A549 (cell line): ENCODE measurements around the gene TMEM154. TPM values are rescaled to one million over a fixed set of nuclear protein-coding genes. Genes with fewer than 3 reads are reported as not detected.

ENCODE experiments used
- ATAC-seq, 2 experiments: fragments of 200-7000 bp in 1 of 2; fragments of >200 bp in 1 of 2; cut with Nextera tagmentation in 1 of 2; cut with Tn5 transposase in 1 of 2; 3 replicates each; pipeline versions ENCODE4 v1.8.0 to v1.9.1; 2018 to 2020; ENCODE audit warnings: mild to moderate bottlenecking in 1 of 2, moderate library complexity in 1 of 2
- CTCF ChIA-PET: fragments of 300-600 bp; sonication (Branson Sonifier 250); formaldehyde crosslinking; extraction: SDS; loops from one replicate; lab custom pipeline; 2021; ENCODE audit warnings: antibody characterized with exemption, inconsistent platforms; lab: Yijun Ruan, JAX
- POLR2A ChIA-PET: fragments of 350-600 bp; formaldehyde crosslinking; extraction: SDS; loops from one replicate; lab custom pipeline; 2021; ENCODE audit warnings: antibody characterized with exemption, inconsistent platforms; lab: Yijun Ruan, JAX
- DNase-seq, 2 experiments: peaks; one replicate each; pipeline versions ENCODE4 v3.0.0 to v3.0.0-alpha.2; 2011 to 2016; ENCODE audit warnings: low read depth in 1 of 2, low spot score in 1 of 2
- FAIRE-seq: peaks from 2 replicates; lab custom pipeline; 2011; peaks lifted over from hg19 to GRCh38; lab: Jason Lieb, UNC
- H3K27ac ChIP-seq, 2 experiments: fragments of >200 bp; sonication (Bioruptor Twin); formaldehyde crosslinking; 3 replicates each; pipeline ENCODE4 v1.5.1; 2016 to 2017
- H3K4me1 ChIP-seq: fragments of >200 bp; sonication (Bioruptor Twin); formaldehyde crosslinking; 3 replicates; pipeline ENCODE4 v1.6.1; 2016
- H3K4me2 ChIP-seq: fragments of >200 bp; sonication (Bioruptor Twin); formaldehyde crosslinking; 3 replicates; pipeline ENCODE4 v1.6.1; 2016
- H3K4me3 ChIP-seq: fragments of >200 bp; sonication (Bioruptor Twin); formaldehyde crosslinking; 3 replicates; pipeline ENCODE4 v1.5.1; 2016
- H3K9me3 ChIP-seq: fragments of >200 bp; sonication (Bioruptor Twin); formaldehyde crosslinking; 3 replicates; pipeline ENCODE4 v1.6.1; 2016
- ATOH8 ChIP-seq: fragments of 250-450 bp; sonication (Bioruptor Pico); IDR thresholded peaks from 2 replicates; pipeline ENCODE4 v1.5.0; 2020; ENCODE audit warnings: low read depth, mild to moderate bottlenecking, moderate library complexity
- CEBPB ChIP-seq, 2 experiments: fragments of >200 bp in 1 of 2; sonication (Bioruptor Twin) in 1 of 2; formaldehyde crosslinking in 1 of 2; IDR thresholded peaks; 2 replicates each; pipeline ENCODE4 v1.6.1; 2012 to 2016
- CHD2 ChIP-seq: fragments of 150-350 bp; IDR thresholded peaks from 2 replicates; pipeline ENCODE4 v1.6.1; 2014; ENCODE audit warnings: low read length; ENCODE audit not compliant: partially characterized antibody
- CTCF ChIP-seq: fragments of >200 bp; sonication (Bioruptor Twin); formaldehyde crosslinking; IDR thresholded peaks from 3 replicates; pipeline ENCODE4 v1.5.1; 2016
- E2F6 ChIP-seq: IDR thresholded peaks from 2 replicates; pipeline ENCODE4 v1.6.1; 2012; ENCODE audit warnings: low read depth, borderline replicate concordance
- ELK1 ChIP-seq: fragments of 150-350 bp; IDR thresholded peaks from 2 replicates; pipeline ENCODE4 v1.6.1; 2014; ENCODE audit warnings: low read depth, mild to moderate bottlenecking, low read length
- FOSB ChIP-seq: fragments of 250-450 bp; sonication (Bioruptor Pico); IDR thresholded peaks from 2 replicates; pipeline ENCODE4 v1.5.0; 2020; ENCODE audit warnings: mild to moderate bottlenecking, moderate library complexity
- HEYL ChIP-seq: fragments of 250-450 bp; sonication (Bioruptor Pico); IDR thresholded peaks from 2 replicates; pipeline ENCODE4 v1.8.0; 2021; ENCODE audit warnings: mild to moderate bottlenecking, moderate library complexity
- JUN ChIP-seq, 2 experiments: fragments of >200 bp; sonication (Bioruptor Twin); formaldehyde crosslinking; IDR thresholded peaks; 2 replicates in 1 of 2; 3 replicates in 1 of 2; pipeline ENCODE4 v1.6.1; 2016 to 2017
- JUNB ChIP-seq: fragments of >200 bp; sonication (Bioruptor Twin); formaldehyde crosslinking; IDR thresholded peaks from 2 replicates; pipeline ENCODE4 v1.6.1; 2016
- KDM1A ChIP-seq: fragments of 200-600 bp; sonication (generic); IDR thresholded peaks from 2 replicates; pipeline ENCODE4 v1.6.1; 2016; ENCODE audit warnings: low read depth, mild to moderate bottlenecking
- MYC ChIP-seq: IDR thresholded peaks from 2 replicates; pipeline ENCODE4 v1.6.1; 2012; ENCODE audit warnings: mild to moderate bottlenecking, inconsistent platforms, low read length, improper control_type of control experiment, borderline replicate concordance
- NPAS2 ChIP-seq: fragments of 250-450 bp; sonication (Bioruptor Pico); IDR thresholded peaks from 2 replicates; pipeline ENCODE4 v1.8.0; 2022; ENCODE audit warnings: mild to moderate bottlenecking, moderate library complexity, borderline replicate concordance
- REST ChIP-seq: fragments of 200-600 bp; sonication (generic); IDR thresholded peaks from 2 replicates; pipeline ENCODE4 v1.6.1; 2016; ENCODE audit warnings: antibody characterized with exemption, mild to moderate bottlenecking, moderate library complexity
- RFX5 ChIP-seq: fragments of 450-650 bp; IDR thresholded peaks from 2 replicates; pipeline ENCODE4 v1.7.1; 2014; ENCODE audit warnings: antibody characterized with exemption, mild to moderate bottlenecking, moderate library complexity
- TFCP2L1 ChIP-seq: fragments of 250-450 bp; sonication (Bioruptor Pico); IDR thresholded peaks from 2 replicates; pipeline ENCODE4 v1.5.0; 2021; ENCODE audit warnings: mild to moderate bottlenecking
- ZC3H11A ChIP-seq: fragments of 450-650 bp; IDR thresholded peaks from 2 replicates; pipeline ENCODE4 v1.6.1; 2014; ENCODE audit warnings: antibody characterized with exemption, mild to moderate bottlenecking
- ZFP36 ChIP-seq: fragments of 450-650 bp; IDR thresholded peaks from 2 replicates; pipeline ENCODE4 v1.6.1; 2014; ENCODE audit warnings: borderline replicate concordance; ENCODE audit not compliant: partially characterized antibody
- ZNF302 ChIP-seq: fragments of 250-450 bp; sonication (Bioruptor Pico); IDR thresholded peaks from 2 replicates; pipeline ENCODE4 v1.9.0; 2021; ENCODE audit warnings: inconsistent platforms, mild to moderate bottlenecking, moderate library complexity
- WGBS: methylation state at CpG from one replicate; pipeline ENCODE4 v1.1.6; 2017; ENCODE audit errors: missing lambda C conversion rate; 5-methylcytosine and 5-hydroxymethylcytosine counted together
- polyA plus RNA-seq, 4 experiments: library from polyadenylated mRNA; depleted of rRNA in 3 of 4; stranded (reverse); fragments of >200 nt; fragmentation: RNase III in 1 of 4; extraction: RNeasy Plus Mini Kit Qiagen cat#74134 plus additional on column Dnase treatment in 1 of 4; gene quantifications; 2 replicates in 3 of 4; 3 replicates in 1 of 4; pipeline ENCODE4 v1.2.3, GENCODE V29; 2011 to 2017

TMEM154 gene
- polyA plus RNA-seq, 2 of the 4 experiments (the other 2 are of a cell fraction), result 0.05 to 0.31 TPM

- H3K4me2 ChIP-seq, result no peak overlapping the region
- POLR2A ChIA-PET, result no interaction called here
- DNase-seq, result no peak
- no peak for FAIRE-seq
- WGBS, result 78% methylated on average over 11 of the region's 11 CpGs
- H3K9me3 ChIP-seq, result no peaks in the 10 kb centered on the region
- no peak for TF ChIP-seq CHD2
- TF ChIP-seq E2F6, result no peak
- no peak for TF ChIP-seq ATOH8 (CRISPR knock-in tag)
- no peak for TF ChIP-seq ZFP36
- TF ChIP-seq FOSB (CRISPR knock-in tag), result no peak
- TF ChIP-seq JUNB, result no peak
- no peak overlapping the region for H3K27ac ChIP-seq
- CTCF ChIA-PET, result interaction anchor here (0.5 kb wide), 1 partner anchor 92 kb away, joined by 3 read pairs; no protein-coding TSS in a partner anchor
- no peak overlapping the region for H3K4me3 ChIP-seq
- no peaks in the 10 kb centered on the region for H3K4me1 ChIP-seq
- no peak for ATAC-seq
Measured at GRCh38 chr4:152579107-152579764, 100.6 kb downstream of the TMEM154 start.

- POLR2A ChIA-PET, result no interaction called here
- 68% methylated on average over 1 of the region's 1 CpG for WGBS
- CTCF ChIA-PET, result no interaction called here
- no peak for DNase-seq
- H3K9me3 ChIP-seq, result no peaks in the 10 kb centered on the region
- no peak overlapping the region for H3K27ac ChIP-seq
- H3K4me1 ChIP-seq, result no peaks in the 10 kb centered on the region
- no peak for TF ChIP-seq ZC3H11A
- TF ChIP-seq MYC, result no peak
- no peak for TF ChIP-seq REST
- no peak for TF ChIP-seq CTCF
- TF ChIP-seq JUN (IDR thresholded peaks at IDR 0.05), result no peak
- no peak for TF ChIP-seq NPAS2 (CRISPR knock-in tag)
- no peak for TF ChIP-seq TFCP2L1
- TF ChIP-seq ELK1, result no peak
- no peak for TF ChIP-seq CEBPB (IDR thresholded peaks at IDR 0.05)
- TF ChIP-seq RFX5, result no peak
- no peak for TF ChIP-seq KDM1A
- no peak for TF ChIP-seq HEYL (CRISPR knock-in tag)
- TF ChIP-seq ZNF302 (CRISPR knock-in tag), result no peak
- no peak for FAIRE-seq
- H3K4me3 ChIP-seq, result no peak overlapping the region
- no peak for ATAC-seq
- no peak overlapping the region for H3K4me2 ChIP-seq
Measured at GRCh38 chr4:152578670-152579069, 101.1 kb downstream of the TMEM154 start.
